HL-60 (cell line): ENCODE data around the gene ZNF462.

Experiments used
- DNase-seq, 2 experiments: peaks; one replicate each; pipeline ENCODE4 v3.0.0-alpha.2; 2010 to 2020; ENCODE audit warnings: low read depth in 1 of 2, low spot score in 1 of 2
- H3K27ac ChIP-seq: fragments of 250-450 bp; sonication (Bioruptor Pico); replicated peaks from 2 replicates; pipeline ENCODE4 v1.5.1; 2020; ENCODE audit warnings: mild to moderate bottlenecking, moderate library complexity
- H3K27me3 ChIP-seq: fragments of 250-450 bp; sonication (Bioruptor Pico); 2 replicates; pipeline ENCODE4 v1.5.1; 2021; ENCODE audit warnings: mild to moderate bottlenecking, moderate library complexity; ENCODE audit not compliant: insufficient read depth, poor library complexity, severe bottlenecking
- H3K4me3 ChIP-seq: replicated peaks from 2 replicates; pipeline ENCODE4 v1.5.1; 2011; ENCODE audit warnings: mild to moderate bottlenecking, control low read depth, low read length; ENCODE audit not compliant: insufficient read depth
- GABPA ChIP-seq: IDR thresholded peaks from 2 replicates; pipeline ENCODE4 v1.6.1; 2012; ENCODE audit warnings: low read depth
- POLR2AphosphoS5 ChIP-seq: IDR thresholded peaks from 2 replicates; pipeline ENCODE4 v1.6.1; 2012; ENCODE audit warnings: low read depth
- SPI1 ChIP-seq: IDR thresholded peaks from 2 replicates; pipeline ENCODE4 v1.6.1; 2012; ENCODE audit warnings: low read depth, mild to moderate bottlenecking, borderline replicate concordance
- TF ChIP-seq, protein P1 (sequence below): IDR thresholded peaks from one replicate; pipeline ENCODE4 v1.5.1; 2011; ENCODE audit warnings: low read length, control low read depth, inconsistent platforms; ENCODE audit not compliant: insufficient read depth
- TF ChIP-seq, protein P2 (sequence below): IDR thresholded peaks from 2 replicates; pipeline ENCODE4 v1.6.1; 2012; ENCODE audit warnings: low read depth; ENCODE audit not compliant: insufficient replicate concordance

The ZNF462 gene

DNA sequence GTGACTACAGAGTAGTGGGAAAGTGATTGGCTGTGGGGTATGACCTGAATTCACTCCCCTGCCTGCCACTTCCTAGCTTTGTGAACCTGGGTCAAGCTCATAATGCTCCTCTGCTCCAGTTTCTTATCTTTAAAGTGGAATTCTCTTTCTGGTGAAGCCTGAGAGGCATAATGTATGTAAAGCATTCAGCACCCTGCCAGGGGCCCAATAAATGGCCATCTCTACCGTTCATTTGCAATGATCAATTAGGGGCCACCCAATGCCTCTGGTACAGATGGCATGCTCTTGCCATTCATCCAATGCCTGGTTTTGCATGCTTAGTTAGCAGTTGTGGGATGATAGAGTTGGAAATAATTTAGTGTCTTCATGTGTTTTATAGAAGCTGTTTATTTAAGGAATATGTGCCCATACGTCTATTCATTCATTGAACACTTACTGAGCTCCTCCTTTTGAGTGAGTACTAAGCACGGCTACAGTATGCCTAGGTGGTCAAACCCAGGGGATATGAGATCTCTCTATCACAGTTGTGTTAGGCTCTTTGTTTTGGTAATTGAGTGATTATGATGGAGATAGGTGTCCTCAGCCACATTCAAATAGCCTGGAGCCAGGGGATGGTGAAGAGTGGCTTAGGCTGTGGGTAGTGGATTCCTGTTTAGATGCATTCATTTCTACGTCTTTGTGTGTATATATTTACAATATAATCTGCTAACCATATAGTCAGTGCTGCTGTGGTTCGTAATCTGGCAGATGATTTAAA lies 15.3 kb downstream of the ZNF462 start:
- TF ChIP-seq SPI1 (no peak), GABPA (no peak), POLR2AphosphoS5 (no peak)
- TF ChIP-seq, protein P1, sequence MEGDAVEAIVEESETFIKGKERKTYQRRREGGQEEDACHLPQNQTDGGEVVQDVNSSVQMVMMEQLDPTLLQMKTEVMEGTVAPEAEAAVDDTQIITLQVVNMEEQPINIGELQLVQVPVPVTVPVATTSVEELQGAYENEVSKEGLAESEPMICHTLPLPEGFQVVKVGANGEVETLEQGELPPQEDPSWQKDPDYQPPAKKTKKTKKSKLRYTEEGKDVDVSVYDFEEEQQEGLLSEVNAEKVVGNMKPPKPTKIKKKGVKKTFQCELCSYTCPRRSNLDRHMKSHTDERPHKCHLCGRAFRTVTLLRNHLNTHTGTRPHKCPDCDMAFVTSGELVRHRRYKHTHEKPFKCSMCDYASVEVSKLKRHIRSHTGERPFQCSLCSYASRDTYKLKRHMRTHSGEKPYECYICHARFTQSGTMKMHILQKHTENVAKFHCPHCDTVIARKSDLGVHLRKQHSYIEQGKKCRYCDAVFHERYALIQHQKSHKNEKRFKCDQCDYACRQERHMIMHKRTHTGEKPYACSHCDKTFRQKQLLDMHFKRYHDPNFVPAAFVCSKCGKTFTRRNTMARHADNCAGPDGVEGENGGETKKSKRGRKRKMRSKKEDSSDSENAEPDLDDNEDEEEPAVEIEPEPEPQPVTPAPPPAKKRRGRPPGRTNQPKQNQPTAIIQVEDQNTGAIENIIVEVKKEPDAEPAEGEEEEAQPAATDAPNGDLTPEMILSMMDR = no peak
- TF ChIP-seq, protein P2, sequence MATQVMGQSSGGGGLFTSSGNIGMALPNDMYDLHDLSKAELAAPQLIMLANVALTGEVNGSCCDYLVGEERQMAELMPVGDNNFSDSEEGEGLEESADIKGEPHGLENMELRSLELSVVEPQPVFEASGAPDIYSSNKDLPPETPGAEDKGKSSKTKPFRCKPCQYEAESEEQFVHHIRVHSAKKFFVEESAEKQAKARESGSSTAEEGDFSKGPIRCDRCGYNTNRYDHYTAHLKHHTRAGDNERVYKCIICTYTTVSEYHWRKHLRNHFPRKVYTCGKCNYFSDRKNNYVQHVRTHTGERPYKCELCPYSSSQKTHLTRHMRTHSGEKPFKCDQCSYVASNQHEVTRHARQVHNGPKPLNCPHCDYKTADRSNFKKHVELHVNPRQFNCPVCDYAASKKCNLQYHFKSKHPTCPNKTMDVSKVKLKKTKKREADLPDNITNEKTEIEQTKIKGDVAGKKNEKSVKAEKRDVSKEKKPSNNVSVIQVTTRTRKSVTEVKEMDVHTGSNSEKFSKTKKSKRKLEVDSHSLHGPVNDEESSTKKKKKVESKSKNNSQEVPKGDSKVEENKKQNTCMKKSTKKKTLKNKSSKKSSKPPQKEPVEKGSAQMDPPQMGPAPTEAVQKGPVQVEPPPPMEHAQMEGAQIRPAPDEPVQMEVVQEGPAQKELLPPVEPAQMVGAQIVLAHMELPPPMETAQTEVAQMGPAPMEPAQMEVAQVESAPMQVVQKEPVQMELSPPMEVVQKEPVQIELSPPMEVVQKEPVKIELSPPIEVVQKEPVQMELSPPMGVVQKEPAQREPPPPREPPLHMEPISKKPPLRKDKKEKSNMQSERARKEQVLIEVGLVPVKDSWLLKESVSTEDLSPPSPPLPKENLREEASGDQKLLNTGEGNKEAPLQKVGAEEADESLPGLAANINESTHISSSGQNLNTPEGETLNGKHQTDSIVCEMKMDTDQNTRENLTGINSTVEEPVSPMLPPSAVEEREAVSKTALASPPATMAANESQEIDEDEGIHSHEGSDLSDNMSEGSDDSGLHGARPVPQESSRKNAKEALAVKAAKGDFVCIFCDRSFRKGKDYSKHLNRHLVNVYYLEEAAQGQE = no peak
- Histone ChIP-seq H3K4me3 (no peak overlapping the region), H3K27me3 (no peaks in the 10 kb centered on the region), H3K27ac (no peak overlapping the region)
- no peak for DNase-seq

DNA sequence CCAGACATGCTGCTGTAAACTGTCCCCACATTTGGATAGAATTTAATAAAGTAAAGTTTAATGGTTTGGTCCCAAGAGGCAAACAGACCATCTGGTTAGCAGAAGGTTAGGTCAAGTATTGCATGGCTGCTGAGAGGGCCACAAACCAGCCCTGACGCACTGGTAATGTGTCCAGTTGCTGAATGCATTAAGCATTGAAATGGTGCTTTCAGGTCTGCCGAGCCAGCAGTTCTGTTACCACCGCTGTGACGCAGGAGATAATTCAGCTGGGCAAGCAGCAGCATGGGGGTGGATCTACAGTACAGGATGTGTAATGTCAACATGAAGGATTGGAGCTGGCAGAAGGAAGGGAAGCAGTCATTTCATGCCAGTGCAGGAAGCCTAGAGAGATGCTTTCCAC lies 16.0 kb downstream of the ZNF462 start:
- DNase-seq = no peak
- no peak for TF ChIP-seq POLR2AphosphoS5
- TF ChIP-seq, protein P2 = no peak
- TF ChIP-seq, protein P1 = no peak
- TF ChIP-seq GABPA = no peak
- no peak for TF ChIP-seq SPI1
- no peak overlapping the region for H3K27ac ChIP-seq
- H3K27me3 ChIP-seq = no peaks in the 10 kb centered on the region
- H3K4me3 ChIP-seq = no peak overlapping the region

DNA sequence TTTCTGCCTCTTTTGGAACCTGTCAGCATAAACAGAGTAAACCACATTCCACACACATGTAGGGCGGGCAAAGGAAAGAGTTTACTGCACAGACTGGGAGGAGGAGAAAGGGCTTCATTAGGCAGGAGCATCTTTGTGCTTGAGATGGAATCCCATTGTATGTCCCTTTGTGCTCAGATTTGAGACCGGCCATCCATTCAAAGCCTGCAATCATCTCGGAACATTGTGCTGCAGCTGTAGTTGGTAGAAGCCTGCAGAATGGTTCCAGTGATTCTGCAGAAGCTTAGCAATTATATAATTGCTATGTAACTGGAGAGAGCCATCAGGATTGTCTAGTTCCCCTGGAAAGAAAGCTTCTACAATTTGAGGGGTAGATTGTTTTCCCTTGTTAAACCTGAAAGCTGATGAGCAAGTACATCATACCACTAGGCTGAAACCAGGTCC lies 16.5 kb downstream of the ZNF462 start:
- TF ChIP-seq, protein P2 = no peak
- no peak for TF ChIP-seq GABPA
- TF ChIP-seq POLR2AphosphoS5 = no peak
- TF ChIP-seq, protein P1 = no peak
- no peak for TF ChIP-seq SPI1
- Histone ChIP-seq H3K4me3 (no peak overlapping the region), H3K27me3 (no peaks in the 10 kb centered on the region), H3K27ac (no peak overlapping the region)
- no peak for DNase-seq
